NCI-H345 (cell line): ENCODE results near the gene TRIP11.

Experiments
- DNase-seq: peaks from one replicate; lab custom pipeline; 2025; lab: John Stamatoyannopoulos, UW

TRIP11 gene

GRCh38 chr14:91955168-91955567, 84.7 kb downstream of the TRIP11 start:
- DNase-seq = no peak

GRCh38 chr14:91953170-91953985, 86.5 kb downstream of the TRIP11 start:
- DNase-seq = no peak

GRCh38 chr14:91947475-91948184, 92.2 kb downstream of the TRIP11 start, which contains the start of gene FBLN5:
Gene FBLN5 (minus strand): TSS chr14:91947694. CDS start chr14:91947229, 465 bp downstream.
- DNase-seq = no peak

GRCh38 chr14:91946622-91947474, 93.0 kb downstream of the TRIP11 start:
- DNase-seq = no peak

GRCh38 chr14:91945751-91946621, 93.9 kb downstream of the TRIP11 start:
- no peak for DNase-seq

- no peak for DNase-seq
These were observed 96.9 kb downstream of the TRIP11 start for GRCh38 chr14:91942946-91943345.

- DNase-seq = no peak
These were observed 97.7 kb downstream of the TRIP11 start for GRCh38 chr14:91942128-91942527.

- DNase-seq = no peak
These were observed 99.7 kb downstream of the TRIP11 start for GRCh38 chr14:91940209-91940608.

GRCh38 chr14:91935586-91935985, 104.3 kb downstream of the TRIP11 start:
- no peak for DNase-seq

- DNase-seq = no peak
These were observed 105.1 kb downstream of the TRIP11 start for GRCh38 chr14:91934554-91935285.

GRCh38 chr14:91931478-91932088, 108.3 kb downstream of the TRIP11 start:
- no peak for DNase-seq

- no peak for DNase-seq
These were observed 110.2 kb downstream of the TRIP11 start for GRCh38 chr14:91929700-91930099.

GRCh38 chr14:91927800-91928199, 112.1 kb downstream of the TRIP11 start:
- no peak for DNase-seq

- DNase-seq = no peak
These were observed 112.7 kb downstream of the TRIP11 start for GRCh38 chr14:91927191-91927590.

- no peak for DNase-seq
These were observed 113.5 kb downstream of the TRIP11 start for GRCh38 chr14:91926131-91926890.

GRCh38 chr14:91925727-91926121, 114.1 kb downstream of the TRIP11 start:
- no peak for DNase-seq

GRCh38 chr14:91925001-91925726, 114.7 kb downstream of the TRIP11 start:
- no peak for DNase-seq

- no peak for DNase-seq
These were observed 119.3 kb downstream of the TRIP11 start for GRCh38 chr14:91920526-91920925.

GRCh38 chr14:91919814-91920213, 120.0 kb downstream of the TRIP11 start:
- DNase-seq = no peak
